NB4 (cell line): ENCODE measurements around the gene SPPL2B.

Source experiments
- POLR2A ChIP-seq: IDR thresholded peaks from 2 replicates; pipeline ENCODE4 v1.6.1; 2011; ENCODE audit warnings: mild to moderate bottlenecking; ENCODE audit not compliant: insufficient read length; ENCODE audit errors: extremely low read depth
- TF ChIP-seq, protein P1 (sequence below): IDR thresholded peaks from one replicate; pipeline ENCODE4 v1.5.1; 2012; ENCODE audit warnings: low read depth, low read length

DNA sequence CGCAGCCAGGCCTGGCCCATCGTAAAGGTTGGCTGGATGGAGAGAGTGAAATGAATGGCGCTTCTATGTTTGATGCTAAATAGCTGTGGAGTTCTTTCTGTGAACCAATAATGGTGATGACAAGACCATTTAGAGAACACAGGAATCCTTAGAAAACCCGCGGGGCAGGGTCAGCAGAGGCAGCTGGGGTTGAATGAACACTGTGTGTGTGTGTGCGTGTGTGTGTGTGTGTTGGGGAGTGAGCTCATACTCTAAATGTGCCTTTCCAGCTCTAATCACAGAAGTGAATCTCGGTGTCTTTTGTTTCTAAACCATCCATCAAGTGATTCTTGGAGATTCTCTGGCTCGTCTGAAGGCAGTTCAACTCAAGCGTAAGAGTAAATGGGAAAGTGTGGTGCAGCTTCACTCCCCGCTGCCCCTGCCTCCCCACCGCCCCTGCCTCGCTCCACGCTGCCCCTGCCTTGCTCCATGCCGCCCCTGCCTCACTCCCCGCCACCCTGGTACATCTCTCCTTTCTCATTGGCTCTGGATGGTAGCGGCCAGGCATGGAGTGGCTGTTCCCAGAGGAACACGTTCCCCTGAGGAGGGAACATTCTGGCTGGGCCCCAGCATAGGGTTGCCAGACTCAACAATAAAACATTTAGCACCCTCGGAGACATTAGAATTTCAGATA, 52.8 kb downstream of the SPPL2B start:
- TF ChIP-seq, protein P1, sequence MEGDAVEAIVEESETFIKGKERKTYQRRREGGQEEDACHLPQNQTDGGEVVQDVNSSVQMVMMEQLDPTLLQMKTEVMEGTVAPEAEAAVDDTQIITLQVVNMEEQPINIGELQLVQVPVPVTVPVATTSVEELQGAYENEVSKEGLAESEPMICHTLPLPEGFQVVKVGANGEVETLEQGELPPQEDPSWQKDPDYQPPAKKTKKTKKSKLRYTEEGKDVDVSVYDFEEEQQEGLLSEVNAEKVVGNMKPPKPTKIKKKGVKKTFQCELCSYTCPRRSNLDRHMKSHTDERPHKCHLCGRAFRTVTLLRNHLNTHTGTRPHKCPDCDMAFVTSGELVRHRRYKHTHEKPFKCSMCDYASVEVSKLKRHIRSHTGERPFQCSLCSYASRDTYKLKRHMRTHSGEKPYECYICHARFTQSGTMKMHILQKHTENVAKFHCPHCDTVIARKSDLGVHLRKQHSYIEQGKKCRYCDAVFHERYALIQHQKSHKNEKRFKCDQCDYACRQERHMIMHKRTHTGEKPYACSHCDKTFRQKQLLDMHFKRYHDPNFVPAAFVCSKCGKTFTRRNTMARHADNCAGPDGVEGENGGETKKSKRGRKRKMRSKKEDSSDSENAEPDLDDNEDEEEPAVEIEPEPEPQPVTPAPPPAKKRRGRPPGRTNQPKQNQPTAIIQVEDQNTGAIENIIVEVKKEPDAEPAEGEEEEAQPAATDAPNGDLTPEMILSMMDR: no peak
- TF ChIP-seq POLR2A: no peak
